ENCODE data around the gene OR4K15. TPM values are rescaled to one million over a fixed set of nuclear protein-coding genes. Genes with fewer than 3 reads are reported as not detected.

OR4K15 gene, protein sequence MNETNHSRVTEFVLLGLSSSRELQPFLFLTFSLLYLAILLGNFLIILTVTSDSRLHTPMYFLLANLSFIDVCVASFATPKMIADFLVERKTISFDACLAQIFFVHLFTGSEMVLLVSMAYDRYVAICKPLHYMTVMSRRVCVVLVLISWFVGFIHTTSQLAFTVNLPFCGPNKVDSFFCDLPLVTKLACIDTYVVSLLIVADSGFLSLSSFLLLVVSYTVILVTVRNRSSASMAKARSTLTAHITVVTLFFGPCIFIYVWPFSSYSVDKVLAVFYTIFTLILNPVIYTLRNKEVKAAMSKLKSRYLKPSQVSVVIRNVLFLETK
- total RNA-seq (2022; extraction: Qiagen RNA extraction; ENCODE audit: low read depth): not detected in 5 replicates

DNA sequence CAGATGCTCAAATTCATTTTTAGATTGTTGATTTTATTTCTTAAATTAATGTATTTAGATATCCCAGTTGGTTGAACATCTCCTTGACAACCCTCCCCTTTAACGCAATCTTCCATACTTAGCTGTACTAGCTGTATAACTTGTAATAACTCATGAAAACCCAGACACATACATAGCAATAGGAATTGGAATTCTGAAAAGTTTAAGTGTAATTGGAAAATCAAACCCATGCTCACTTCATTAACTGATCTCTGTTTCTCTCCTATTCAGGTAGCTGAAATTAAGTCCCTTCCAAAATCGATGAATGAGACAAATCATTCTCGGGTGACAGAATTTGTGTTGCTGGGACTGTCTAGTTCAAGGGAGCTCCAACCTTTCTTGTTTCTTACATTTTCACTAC lies at the start of gene OR4K15:
OR4K15 (plus strand) TSS at position 301 of the 400 bp plus-strand sequence; CDS start at position 301, 0 bp downstream.

DNA sequence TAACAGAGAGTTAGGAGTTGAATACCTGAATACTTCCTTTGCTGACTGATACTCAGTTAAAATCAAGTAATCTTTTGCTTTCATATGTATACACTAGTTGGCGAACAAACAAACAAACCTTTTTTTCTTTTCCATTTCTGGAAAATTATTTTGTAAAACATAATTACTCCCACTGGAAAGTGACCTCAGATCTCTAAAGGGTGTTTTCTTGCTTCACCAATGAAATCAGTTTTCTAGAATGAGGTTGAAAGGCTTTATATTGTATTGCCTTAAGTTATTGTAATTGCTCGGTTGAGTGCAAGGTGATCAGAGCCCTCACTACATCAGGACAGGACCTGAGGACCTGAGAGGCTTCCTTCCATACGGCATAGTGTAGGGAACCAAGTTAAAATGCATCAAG lies 44.8 kb upstream of the OR4K15 start, which contains the start of gene OR4K1:
OR4K1 (plus strand) TSS at position 301 of the 400 bp plus-strand sequence. CDS start 4,750 bp downstream, outside the sequence.

DNA sequence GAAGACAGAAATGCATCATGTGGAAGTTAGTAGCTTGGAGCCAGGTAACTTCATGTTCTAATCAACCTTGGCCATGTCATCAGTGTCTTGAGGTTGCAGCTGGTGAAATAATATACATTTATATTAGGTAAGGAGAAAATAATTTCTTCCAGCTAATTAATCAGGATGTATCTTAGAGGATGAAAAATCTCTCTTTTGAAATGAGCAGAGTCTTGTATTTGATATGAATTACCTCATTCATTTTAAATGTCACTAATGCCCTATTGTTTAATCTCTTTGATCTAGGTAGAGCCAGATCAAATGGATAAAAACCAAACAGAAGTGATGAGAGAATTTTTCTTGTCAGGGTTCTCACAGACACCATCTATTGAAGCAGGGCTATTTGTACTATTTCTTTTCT lies 26.5 kb downstream of the OR4K15 start, which contains the start of gene OR4Q2:
OR4Q2 (plus strand) TSS at position 301 of the 400 bp plus-strand sequence.

DNA sequence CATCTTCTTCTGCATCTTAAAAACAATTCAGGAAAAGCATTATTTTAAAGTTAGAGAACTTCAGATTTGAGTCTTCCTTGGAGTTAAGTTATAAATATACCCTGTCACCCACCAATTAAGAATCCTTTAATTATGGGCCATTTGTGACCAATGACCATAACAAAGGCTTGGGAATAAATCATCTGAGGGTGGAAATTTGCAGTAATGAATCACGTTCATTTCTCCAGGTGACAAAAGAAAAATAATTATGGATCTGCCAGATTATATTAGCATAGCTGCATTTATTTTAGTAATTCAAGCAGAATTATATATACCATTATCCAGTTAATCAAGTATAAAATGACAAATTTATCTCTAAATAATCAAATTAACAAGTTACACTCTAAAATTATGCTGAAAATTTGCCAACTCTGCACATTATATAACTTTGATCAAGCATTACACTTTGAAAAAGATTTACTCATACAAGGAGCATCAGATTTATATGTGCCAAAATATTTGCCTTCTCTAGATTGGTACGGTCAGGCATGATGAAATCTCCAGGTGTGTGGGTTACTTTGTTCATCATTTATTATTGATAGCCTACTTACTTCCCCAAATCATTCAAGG lies 44.0 kb downstream of the OR4K15 start, which contains the start of gene OR4K14:
OR4K14 (minus strand) TSS at position 51 of the 609 bp plus-strand sequence. CDS start 4,114 bp downstream, outside the sequence.

Other genes with a start within 250 kb of the OR4K15 start
- gene OR4Q3, start 232.0 kb upstream of the OR4K15 start, total RNA-seq (2022; extraction: Qiagen RNA extraction; ENCODE audit: low read depth): not detected in 5 replicates
- not detected in 5 replicates for gene OR4M1, start 202.1 kb upstream of the OR4K15 start, total RNA-seq (2022; extraction: Qiagen RNA extraction; ENCODE audit: low read depth)
- not detected in 5 replicates for gene OR4N2, start 171.8 kb upstream of the OR4K15 start, total RNA-seq (2022; extraction: Qiagen RNA extraction; ENCODE audit: low read depth)
- gene OR4K2, start 100.4 kb upstream of the OR4K15 start, total RNA-seq (2022; extraction: Qiagen RNA extraction; ENCODE audit: low read depth): not detected in 5 replicates
- gene OR4K5, start 55.0 kb upstream of the OR4K15 start, total RNA-seq (2022; extraction: Qiagen RNA extraction; ENCODE audit: low read depth): not detected in 5 replicates
- not detected in 5 replicates for gene OR4K1, start 44.7 kb upstream of the OR4K15 start, total RNA-seq (2022; extraction: Qiagen RNA extraction; ENCODE audit: low read depth)
- gene OR4Q2, start 26.6 kb downstream of the OR4K15 start, total RNA-seq (2022; extraction: Qiagen RNA extraction; ENCODE audit: low read depth): not detected in 5 replicates
- gene OR4K14, start 43.7 kb downstream of the OR4K15 start, total RNA-seq (2022; extraction: Qiagen RNA extraction; ENCODE audit: low read depth): not detected in 5 replicates
- not detected in 5 replicates for gene OR4K13, start 60.4 kb downstream of the OR4K15 start, total RNA-seq (2022; extraction: Qiagen RNA extraction; ENCODE audit: low read depth)
- not detected in 5 replicates for gene OR4L1, start 84.5 kb downstream of the OR4K15 start, total RNA-seq (2022; extraction: Qiagen RNA extraction; ENCODE audit: low read depth)
- gene OR4K17, start 135.1 kb downstream of the OR4K15 start, total RNA-seq (2022; extraction: Qiagen RNA extraction; ENCODE audit: low read depth): not detected in 5 replicates
- not detected in 5 replicates for gene OR4N5, start 163.2 kb downstream of the OR4K15 start, total RNA-seq (2022; extraction: Qiagen RNA extraction; ENCODE audit: low read depth)
- not detected in 5 replicates for gene OR11G2, start 215.3 kb downstream of the OR4K15 start, total RNA-seq (2022; extraction: Qiagen RNA extraction; ENCODE audit: low read depth)
- gene OR11H6, start 248.1 kb downstream of the OR4K15 start, total RNA-seq (2022; extraction: Qiagen RNA extraction; ENCODE audit: low read depth): not detected in 5 replicates

All from A549 treated with CpdA at 1 μM for 4 hours (cell line).